ENCODE measurements around the gene IL17REL.

Gene IL17REL

DNA sequence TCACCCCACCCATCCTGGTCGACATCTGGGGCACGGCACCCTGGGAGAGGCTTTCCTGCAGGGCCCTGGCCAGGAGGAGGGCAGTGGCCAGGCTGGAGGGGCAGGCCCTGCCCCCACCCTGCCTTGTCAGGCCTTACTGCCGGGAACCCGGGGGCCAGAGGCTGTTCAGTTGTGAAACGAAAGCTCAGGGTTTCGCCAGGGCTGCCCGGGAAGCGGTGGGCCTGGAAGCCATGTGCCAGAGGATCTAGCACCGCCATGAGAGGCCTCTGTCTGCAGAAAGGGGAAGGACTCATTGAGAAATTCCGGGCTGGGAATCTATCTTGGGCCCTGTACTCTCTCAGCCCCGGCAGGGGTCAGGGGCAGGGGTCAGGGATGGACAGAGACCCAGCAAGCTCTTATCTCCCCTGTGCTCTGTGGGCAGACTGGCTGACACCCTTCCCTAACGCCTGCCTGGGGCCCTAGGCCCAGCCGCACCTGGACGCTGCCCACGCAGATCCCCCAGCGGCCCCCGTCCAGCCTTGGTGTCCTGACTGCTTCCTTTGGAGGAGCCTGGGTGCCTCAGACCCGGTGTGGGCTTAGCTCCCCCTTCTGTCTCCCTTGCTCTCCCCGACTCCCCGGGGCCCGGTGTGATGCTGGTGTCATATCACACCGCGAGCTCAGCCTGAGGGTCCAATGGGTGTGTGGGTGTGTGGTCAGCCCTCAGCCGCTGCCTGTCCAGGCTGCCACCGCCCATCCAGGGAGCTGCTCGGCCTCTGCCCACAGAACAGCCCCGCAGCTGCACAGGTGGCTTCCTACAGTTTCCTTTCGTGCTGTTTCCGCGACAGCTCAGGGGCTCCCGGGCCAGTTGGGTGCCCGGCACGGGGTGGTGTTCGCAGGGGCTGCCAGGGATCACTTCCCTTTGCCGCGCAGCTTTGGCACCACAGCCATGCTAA is 45.5 kb downstream of the IL17REL start:
- DNase-seq (ENCODE audit: low read depth): no peak

- no peak for DNase-seq (ENCODE audit: low read depth)
Measured at GRCh38 chr22:49966041-49966773, 46.4 kb downstream of the IL17REL start.

GRCh38 chr22:49965091-49966040 is 47.2 kb downstream of the IL17REL start:
- DNase-seq (ENCODE audit: low read depth): no peak

- DNase-seq (ENCODE audit: low read depth): no peak
Measured at GRCh38 chr22:49964136-49965090, 48.2 kb downstream of the IL17REL start.

GRCh38 chr22:49963647-49964026 is 48.9 kb downstream of the IL17REL start:
- DNase-seq (ENCODE audit: low read depth): no peak

- no peak for DNase-seq (ENCODE audit: low read depth)
Measured at GRCh38 chr22:49962751-49963646, 49.6 kb downstream of the IL17REL start.

- peak; percentile 73 for DNase-seq (ENCODE audit: low read depth)
Measured at GRCh38 chr22:49962012-49962750, 50.4 kb downstream of the IL17REL start.

- no peak for DNase-seq (ENCODE audit: low read depth)
Measured at GRCh38 chr22:49961601-49962011, 51.0 kb downstream of the IL17REL start.

GRCh38 chr22:49961005-49961600 is 51.5 kb downstream of the IL17REL start:
- no peak for DNase-seq (ENCODE audit: low read depth)

DNA sequence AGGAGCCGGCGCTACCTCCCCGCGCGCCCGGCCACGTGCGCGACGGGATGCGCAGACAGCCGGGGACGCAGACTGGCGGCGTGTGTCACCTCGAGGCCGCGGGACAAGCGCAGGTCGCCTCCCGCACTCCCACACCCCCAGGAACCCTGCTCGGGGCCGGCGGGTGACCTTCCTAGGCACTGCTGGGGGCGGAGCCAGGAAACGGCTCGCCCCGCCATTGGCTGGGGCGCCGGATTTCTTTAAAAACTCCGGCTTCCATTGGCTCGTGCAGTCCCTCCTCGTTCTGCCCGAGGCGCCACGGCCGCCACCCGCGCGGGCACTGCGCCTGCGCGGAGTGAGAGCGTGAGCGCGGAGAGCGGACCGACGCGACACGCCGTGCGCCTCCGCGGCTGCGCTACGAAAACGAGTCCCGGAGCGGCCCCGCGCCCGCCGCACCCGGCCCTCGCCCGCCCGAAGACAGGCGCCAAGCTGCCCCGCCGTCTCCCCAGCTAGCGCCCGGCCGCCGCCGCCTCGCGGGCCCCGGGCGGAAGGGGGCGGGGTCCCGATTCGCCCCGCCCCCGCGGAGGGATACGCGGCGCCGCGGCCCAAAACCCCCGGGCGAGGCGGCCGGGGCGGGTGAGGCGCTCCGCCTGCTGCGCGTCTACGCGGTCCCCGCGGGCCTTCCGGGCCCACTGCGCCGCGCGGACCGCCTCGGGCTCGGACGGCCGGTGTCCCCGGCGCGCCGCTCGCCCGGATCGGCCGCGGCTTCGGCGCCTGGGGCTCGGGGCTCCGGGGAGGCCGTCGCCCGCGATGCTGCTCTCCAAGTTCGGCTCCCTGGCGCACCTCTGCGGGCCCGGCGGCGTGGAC is 52.2 kb downstream of the IL17REL start, which contains the start of gene PIM3:
Gene PIM3 (plus strand): TSS at position 614 of the 846 bp plus-strand sequence. CDS start 176 bp downstream, at position 790.
- DNase-seq (ENCODE audit: low read depth): peak; percentile 74

DNA sequence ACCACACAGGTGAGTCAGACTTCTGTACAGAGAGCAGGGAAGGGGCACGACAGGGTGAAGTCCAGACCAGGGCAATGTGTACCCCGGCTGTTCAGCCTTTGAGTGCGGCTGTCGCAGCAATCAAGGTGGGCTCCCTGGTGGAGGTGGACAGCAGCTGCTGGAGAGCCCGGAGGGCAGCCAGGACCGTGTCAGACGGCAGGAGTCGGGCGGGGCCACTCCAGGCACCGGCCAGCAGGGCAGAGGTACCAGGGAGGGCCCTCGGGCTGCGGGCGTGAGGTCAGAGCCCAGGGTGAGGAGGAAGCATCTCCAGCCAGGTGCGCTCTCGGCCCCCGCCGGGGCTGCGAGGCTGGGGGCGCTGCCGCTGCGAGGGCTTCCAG is 52.8 kb downstream of the IL17REL start:
- no peak for DNase-seq (ENCODE audit: low read depth)

DNA sequence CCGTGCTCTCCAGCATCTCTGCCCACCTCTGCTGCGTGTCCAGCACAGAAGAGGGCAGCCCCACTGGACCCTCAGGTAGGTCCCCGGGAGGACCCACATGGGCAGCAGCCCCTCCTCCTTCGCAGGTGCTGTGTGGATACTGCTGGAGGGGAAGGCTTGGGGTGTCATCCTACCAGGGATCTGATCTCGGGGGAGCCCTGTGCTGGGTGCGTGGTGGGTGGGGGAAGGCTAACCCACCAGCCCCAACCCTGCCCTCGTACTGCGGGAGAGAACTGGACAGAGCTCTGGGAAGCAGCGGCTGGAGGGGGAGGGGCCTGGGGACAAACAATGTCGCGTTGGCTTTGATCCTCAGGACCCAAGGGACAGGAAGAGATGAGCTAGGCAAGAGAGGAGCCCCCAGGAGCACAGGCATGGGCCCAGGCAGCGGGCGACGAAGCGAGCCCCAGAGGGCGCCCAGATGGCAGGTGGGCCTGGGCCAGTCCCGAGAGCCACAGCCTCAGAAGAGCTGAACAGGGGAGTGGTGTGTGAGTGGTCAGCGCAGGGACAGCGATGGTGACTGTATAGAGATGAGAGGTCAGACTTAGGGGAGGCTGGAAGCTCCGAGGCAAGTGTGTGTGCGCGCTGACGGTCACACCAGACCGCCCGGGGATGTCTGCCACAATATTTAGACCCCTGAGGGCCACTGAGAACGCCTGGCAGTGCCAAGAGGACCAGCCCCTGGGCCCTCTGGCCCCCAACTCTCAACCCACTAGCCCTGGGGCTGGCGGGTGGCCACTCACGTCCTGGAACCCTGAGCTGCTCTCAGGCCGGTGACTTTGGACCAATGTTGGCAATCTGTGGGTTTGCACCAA is 53.4 kb downstream of the IL17REL start:
- no peak for DNase-seq (ENCODE audit: low read depth)

GRCh38 chr22:49958366-49958921 is 54.1 kb downstream of the IL17REL start:
- no peak for DNase-seq (ENCODE audit: low read depth)

- DNase-seq (ENCODE audit: low read depth): no peak
Measured at GRCh38 chr22:49957826-49958365, 54.7 kb downstream of the IL17REL start.

DNA sequence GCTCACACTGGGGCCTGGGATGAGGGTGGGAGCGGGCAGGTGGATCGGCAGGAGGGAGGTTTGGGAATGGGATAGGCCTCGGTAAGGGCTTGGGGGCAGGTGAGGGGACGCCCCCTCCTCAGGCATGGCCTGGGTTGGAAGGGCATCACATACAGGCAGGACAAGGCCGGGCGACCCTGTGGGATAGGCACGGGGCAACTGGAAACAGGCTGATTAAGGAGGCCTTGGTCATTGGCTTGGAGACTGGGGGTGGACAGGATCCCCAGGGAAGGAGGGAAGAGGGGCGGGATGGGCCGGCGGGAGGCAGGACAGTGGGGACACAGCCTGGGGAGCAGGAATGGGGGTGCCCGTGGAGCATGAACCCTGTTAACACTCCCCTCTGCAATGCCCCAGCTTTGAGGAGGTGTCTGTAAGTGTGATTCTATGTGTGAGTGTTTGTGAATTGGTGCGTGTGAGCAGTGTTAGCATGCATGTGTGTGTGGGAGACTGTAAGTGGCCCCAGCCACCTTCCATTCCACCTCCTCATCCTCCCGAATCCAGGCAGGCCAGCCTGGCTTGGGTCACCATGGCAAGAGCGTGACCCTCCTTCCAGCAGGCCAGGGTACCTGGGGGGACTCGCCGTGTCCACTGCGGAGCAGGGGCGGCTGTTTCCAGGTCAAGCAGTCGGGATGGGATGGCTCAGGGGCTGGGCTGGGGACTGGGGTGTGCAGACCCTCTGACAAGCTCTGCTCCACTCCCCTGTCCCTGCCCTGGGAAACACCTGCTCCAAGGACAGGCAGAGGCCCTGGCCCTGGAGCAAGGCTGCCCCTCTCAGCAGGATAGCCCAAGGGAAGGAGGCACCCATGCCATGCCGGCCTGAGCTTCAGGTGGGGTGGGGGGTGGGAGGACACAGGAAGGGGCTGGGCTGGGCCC is 55.4 kb downstream of the IL17REL start:
- DNase-seq (ENCODE audit: low read depth): no peak
